Cerebellar cortex (tissue), 1 donor: Measurements from ENCODE around the gene PLA2G4A.

ENCODE experiments used
- DNase-seq: peaks from one replicate; pipeline ENCODE4 v3.0.0-alpha.2; 2015; ENCODE audit warnings: low spot score

The PLA2G4A gene

GRCh38 chr1:186834399-186834958 is 5.7 kb downstream of the PLA2G4A start:
- no peak for DNase-seq

GRCh38 chr1:186835448-186835847 is 6.7 kb downstream of the PLA2G4A start:
- no peak for DNase-seq

- DNase-seq: no peak
Measured at GRCh38 chr1:186837806-186838205, 9.1 kb downstream of the PLA2G4A start.

GRCh38 chr1:186838380-186839040 is 9.8 kb downstream of the PLA2G4A start:
- no peak for DNase-seq

DNA sequence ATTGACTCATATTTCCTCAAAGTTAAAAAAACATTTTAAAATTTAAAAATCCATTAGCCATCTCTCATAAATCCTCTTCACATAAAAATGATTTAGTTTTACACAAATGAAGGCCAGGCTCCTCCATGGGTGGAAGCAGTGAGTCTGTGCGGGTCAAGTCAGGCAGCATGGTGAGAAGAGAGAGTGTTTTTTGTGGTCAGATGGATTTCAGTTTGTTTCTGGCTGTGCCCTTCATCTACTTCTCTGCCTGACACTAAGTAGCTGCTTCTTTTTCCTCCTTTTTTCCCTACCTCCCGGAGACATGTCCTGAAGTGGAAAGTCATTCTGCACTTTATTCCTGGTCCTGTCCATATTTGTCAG is 10.3 kb downstream of the PLA2G4A start:
- no peak for DNase-seq

DNA sequence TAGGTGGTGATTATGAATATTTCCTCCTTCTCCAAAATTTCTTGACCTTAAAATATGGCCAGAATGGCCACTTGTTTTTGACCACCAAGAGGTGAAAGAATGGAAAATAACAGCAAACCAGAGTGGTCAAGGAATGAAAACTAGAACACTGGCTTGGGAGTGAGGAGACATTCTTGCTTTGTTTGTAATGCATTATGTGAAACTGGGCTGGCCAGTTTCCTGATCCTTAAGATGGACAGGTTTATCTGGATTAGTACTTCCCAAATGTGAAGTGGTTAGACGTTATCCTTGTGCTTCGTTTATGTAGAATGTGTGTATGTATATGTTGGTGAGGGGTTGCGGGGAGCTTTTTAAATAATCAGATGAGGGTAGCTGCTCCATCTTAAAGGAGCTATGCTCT is 12.8 kb downstream of the PLA2G4A start:
- no peak for DNase-seq

GRCh38 chr1:186842547-186842946 is 13.8 kb downstream of the PLA2G4A start:
- DNase-seq: no peak

GRCh38 chr1:186843226-186843625 is 14.5 kb downstream of the PLA2G4A start:
- DNase-seq: no peak

- no peak for DNase-seq
Measured at GRCh38 chr1:186843931-186844330, 15.2 kb downstream of the PLA2G4A start.

GRCh38 chr1:186845576-186846210 is 16.9 kb downstream of the PLA2G4A start:
- no peak for DNase-seq

DNA sequence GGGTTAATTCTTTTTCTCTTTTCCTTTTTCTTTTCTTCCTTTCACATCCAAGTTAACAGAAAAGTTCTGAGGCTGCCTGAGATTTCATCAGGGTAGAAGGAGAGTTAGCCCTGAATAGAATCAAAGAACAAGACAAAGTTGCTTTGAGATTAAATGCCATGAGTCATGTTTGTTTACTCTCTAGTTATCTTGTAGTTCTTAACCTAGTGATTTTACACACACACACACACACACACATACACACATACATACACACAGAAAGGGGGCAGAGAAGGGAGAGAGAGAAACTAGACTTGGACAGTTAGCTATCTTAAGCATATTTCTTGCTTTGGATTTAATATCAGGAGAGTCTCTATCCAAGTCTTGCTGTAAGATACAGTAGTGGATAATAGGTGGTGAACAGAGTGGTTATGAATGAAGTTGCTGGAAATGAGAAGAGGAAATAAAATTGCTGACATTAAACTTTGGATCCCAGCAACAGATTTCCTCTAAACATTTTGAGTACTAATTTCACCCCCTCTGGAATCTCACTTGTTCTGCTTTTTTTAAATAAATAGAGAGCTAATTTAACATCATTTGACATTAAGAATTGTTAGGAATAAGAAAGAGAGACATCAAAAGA is 19.9 kb downstream of the PLA2G4A start:
- no peak for DNase-seq

DNA sequence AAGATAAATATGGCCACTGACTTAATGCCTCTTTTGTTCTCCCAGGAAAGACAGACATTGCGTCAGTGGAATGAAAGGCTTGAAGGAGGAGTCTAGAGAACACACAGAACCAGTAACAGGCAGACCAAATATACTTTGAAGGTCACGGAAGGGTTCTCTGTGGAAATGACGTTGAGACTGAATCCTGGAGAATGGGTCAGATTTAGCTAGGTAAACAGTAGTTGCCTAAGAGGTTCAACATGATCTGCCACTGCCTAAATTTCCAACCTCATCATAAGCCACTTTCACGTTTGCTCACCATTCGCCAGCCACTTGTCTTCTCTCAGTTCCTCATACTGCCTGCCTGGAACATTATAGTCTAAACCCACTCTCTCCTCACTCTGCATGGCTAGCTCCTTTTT is 20.5 kb downstream of the PLA2G4A start:
- DNase-seq: no peak

DNA sequence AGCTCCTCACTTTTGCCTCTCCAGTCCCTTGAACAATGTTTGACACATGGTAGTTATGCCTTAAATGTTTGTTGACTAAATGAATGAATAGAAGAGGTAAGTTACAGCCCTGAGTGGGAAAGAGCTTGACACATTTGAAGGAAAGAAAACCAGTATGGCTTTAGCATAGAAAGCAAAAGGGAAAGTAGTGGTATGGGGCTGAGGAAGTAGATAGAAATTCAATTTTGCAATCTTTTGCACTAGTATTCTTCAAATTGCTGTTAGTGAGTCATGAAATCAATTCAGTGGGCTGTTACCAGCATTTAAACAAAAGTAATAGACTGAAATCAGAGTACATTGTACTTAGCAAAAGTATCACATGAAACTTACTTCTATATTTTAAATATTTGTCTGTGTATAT is 21.1 kb downstream of the PLA2G4A start:
- DNase-seq: no peak

GRCh38 chr1:186854102-186854501 is 25.4 kb downstream of the PLA2G4A start:
- DNase-seq: no peak

DNA sequence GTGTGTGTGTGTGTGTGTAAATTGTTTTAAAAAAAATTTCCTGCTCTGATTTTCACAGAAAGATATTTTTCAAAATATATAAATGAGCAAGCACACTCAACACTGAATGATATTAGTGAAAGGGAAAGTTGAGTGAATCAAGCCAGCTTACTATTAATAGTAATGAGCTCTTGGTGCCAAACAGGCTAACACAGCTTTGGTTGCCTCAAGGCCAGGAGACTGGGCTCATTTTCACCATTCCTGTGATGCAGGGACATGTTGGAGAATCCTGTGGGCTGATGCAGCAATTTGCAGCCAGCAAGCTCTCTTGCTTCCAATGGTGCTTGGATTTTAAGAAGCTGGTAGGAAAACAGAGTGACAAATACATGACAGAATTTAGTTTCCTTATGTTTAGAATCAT is 30.2 kb downstream of the PLA2G4A start:
- DNase-seq: peak; percentile 4

DNA sequence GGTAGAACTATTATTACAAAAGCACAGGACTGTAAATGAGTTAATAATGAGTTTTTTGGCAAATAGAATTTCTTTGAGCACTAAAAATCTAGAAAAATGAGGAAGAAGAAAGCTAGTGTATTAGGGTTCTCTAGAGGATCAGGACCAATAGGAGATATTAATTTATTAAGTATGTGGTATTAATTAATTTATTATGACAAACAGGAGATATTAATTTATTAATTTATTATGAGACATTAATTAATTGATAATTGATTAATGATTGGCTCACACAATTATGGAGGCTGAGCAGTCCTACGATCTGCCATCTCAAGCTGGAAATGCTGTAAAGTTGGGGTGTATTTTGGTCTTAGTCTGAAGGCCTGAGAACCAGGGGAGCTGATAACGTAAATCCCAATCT is 31.2 kb downstream of the PLA2G4A start:
- DNase-seq: no peak

DNA sequence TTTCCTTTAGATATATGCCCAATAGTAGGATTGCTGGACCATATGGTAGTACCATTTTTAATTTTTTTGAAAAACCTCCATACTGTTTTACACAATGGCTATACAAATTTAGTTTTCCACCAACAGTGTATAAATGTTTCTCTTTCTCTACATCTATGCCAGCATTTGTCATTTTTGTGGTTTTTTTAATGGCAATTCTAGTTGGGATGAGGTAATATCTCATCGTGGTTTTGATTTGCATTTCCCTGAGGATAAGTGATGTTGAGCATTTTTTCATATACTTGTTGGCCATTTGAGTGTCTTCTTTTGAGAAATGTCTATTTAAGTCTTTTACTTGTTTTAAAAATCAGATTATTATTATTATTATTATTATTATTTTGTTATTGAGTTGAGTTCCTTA is 35.5 kb downstream of the PLA2G4A start:
- no peak for DNase-seq

- no peak for DNase-seq
Measured at GRCh38 chr1:186865253-186865652, 36.5 kb downstream of the PLA2G4A start.

DNA sequence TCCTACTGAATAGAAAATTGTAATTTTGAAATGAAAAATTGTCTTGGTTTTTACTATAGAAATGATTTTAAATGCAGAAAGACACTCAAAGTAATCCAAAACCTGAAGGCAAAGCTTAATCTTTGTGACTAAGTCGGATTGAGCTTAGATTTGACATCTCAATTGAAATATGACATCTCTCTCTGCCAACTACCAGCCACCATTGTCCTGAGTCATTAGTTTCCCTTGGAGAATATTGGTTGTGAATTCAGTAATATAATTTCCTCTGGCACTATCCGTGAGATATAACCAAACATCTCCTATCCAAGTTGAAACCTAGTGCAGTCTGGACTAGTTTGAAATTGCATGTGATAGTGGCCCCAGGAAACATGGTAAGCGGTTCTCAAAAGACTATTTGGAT is 37.1 kb downstream of the PLA2G4A start:
- DNase-seq: no peak

- no peak for DNase-seq
Measured at GRCh38 chr1:186869526-186870228, 40.9 kb downstream of the PLA2G4A start.

DNA sequence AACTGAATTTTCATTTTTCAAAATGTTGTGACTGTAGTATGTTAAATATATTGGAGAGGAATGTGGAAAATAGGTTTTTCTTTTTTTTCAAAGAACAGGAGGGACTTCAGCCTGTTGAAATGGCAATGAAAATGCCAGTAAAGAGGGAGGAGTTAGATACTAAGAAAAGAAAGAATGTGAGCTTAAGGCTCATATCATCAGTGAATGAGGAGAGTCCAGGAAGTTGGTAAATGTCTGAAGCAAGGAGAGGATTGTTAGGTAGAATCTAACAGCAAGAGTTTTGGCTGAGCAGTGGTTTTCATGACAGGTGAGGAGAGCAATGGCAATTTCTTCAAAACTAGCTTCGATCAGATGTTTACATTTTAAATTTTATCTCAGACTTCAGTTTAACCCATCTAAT is 43.0 kb downstream of the PLA2G4A start:
- no peak for DNase-seq

- DNase-seq: no peak
Measured at GRCh38 chr1:186872291-186872690, 43.5 kb downstream of the PLA2G4A start.

- DNase-seq: no peak
Measured at GRCh38 chr1:186873687-186874086, 44.9 kb downstream of the PLA2G4A start.
